Measurements from ENCODE around the gene LY6G6F.

LY6G6F gene

GRCh38 chr6:31740397-31741223, 33.9 kb downstream of the LY6G6F start:
- no peak for DNase-seq

- DNase-seq: no peak
These were observed 35.1 kb downstream of the LY6G6F start for GRCh38 chr6:31741815-31742214.

GRCh38 chr6:31742894-31743293, 36.2 kb downstream of the LY6G6F start:
- no peak for DNase-seq

- no peak for DNase-seq
These were observed 37.8 kb downstream of the LY6G6F start for GRCh38 chr6:31744422-31744821.

GRCh38 chr6:31749301-31750036, 42.8 kb downstream of the LY6G6F start:
- no peak for DNase-seq

- DNase-seq: no peak
These were observed 43.9 kb downstream of the LY6G6F start for GRCh38 chr6:31750411-31751022.

- no peak for DNase-seq
These were observed 46.2 kb downstream of the LY6G6F start for GRCh38 chr6:31752739-31753319.

- DNase-seq: no peak
These were observed 51.6 kb downstream of the LY6G6F start for GRCh38 chr6:31758281-31758680.
